HCT116 (cell line): ENCODE data around the gene FHOD3. TPM values are rescaled to one million over a fixed set of nuclear protein-coding genes. Genes with fewer than 3 reads are reported as not detected.

Source experiments
- ATAC-seq: fragments of 200-7000 bp; cut with Tn5 transposase; 2 replicates; pipeline ENCODE4 v1.9.1; 2020; ENCODE audit warnings: mild to moderate bottlenecking, moderate library complexity
- BruUV-seq: library from RNA; stranded (reverse); fragments of 400-500 nt; replicated peaks from 2 replicates; lab custom pipeline; 2021; lab: Mats Ljungman, UMichigan
- CTCF ChIA-PET: fragments of 300-600 bp; sonication (Branson Sonifier 250); formaldehyde crosslinking; loops from one replicate; lab custom pipeline; 2021; ENCODE audit warnings: antibody characterized with exemption; lab: Charles Lee
- POLR2A ChIA-PET: fragments of 300-600, 350-600 bp; sonication (Branson Sonifier 250); formaldehyde crosslinking; loops from one replicate; lab custom pipeline; 2021; ENCODE audit warnings: antibody characterized with exemption; lab: Charles Lee
- RAD21 ChIA-PET, 2 experiments: fragments of 300-600 bp; sonication (Branson Sonifier 250); formaldehyde crosslinking; loops; one replicate each; lab custom pipeline; 2023; ENCODE audit warnings: low total read pairs in 2 of 2; ENCODE audit not compliant: uncharacterized antibody in 2 of 2, unreplicated experiment in 2 of 2, low non-redundant PET in 1 of 2; lab: Charles Lee
- DNase-seq: peaks from one replicate; pipeline ENCODE4 v3.0.0-alpha.2; 2010; ENCODE audit warnings: low read depth, low spot score
- H2AFZ ChIP-seq: fragments of 200-600 bp; shearing (Covaris generic), sonication (generic); 2 replicates; pipeline ENCODE4 v1.6.1; 2017; ENCODE audit warnings: low read depth, mixed run types, mixed read lengths, antibody characterized with exemption, low read length; ENCODE audit not compliant: poor library complexity, severe bottlenecking
- H3K27ac ChIP-seq: 2 replicates; pipeline ENCODE4 v1.5.1; 2012; ENCODE audit warnings: low read depth, low read length
- H3K27me3 ChIP-seq: fragments of 200-600 bp; sonication (generic); 2 replicates; pipeline ENCODE4 v1.6.1; 2016; ENCODE audit warnings: mixed run types, low read length, mixed read lengths; ENCODE audit not compliant: insufficient read depth
- H3K36me3 ChIP-seq, 2 experiments: fragments of 200-500 bp in 1 of 2; fragments of 200-600 bp in 1 of 2; sonication (Bioruptor generic) in 1 of 2; sonication (generic) in 1 of 2; 2 replicates each; pipeline versions ENCODE4 v1.5.1 to v1.6.1; 2014 to 2016; ENCODE audit warnings: low read length in 2 of 2, inconsistent platforms in 1 of 2, mixed read lengths in 1 of 2, mixed run types in 1 of 2; ENCODE audit not compliant: insufficient read depth in 2 of 2, control insufficient read depth in 1 of 2
- H3K4me1 ChIP-seq, 2 experiments: fragments of 200-600 bp in 1 of 2; sonication (generic) in 1 of 2; 2 replicates each; pipeline versions ENCODE4 v1.5.1 to v1.6.1; 2012 to 2017; ENCODE audit warnings: low read length in 2 of 2, inconsistent platforms in 1 of 2, mild to moderate bottlenecking in 1 of 2, mixed read lengths in 1 of 2, mixed run types in 1 of 2, moderate library complexity in 1 of 2; ENCODE audit not compliant: insufficient read depth in 2 of 2, control insufficient read depth in 1 of 2
- H3K4me2 ChIP-seq: fragments of 200-600 bp; sonication (generic); 2 replicates; pipeline ENCODE4 v1.6.1; 2017; ENCODE audit warnings: mixed run types, low read length, mixed read lengths
- H3K4me3 ChIP-seq, 2 experiments: fragments of 200-600 bp in 1 of 2; sonication (generic) in 1 of 2; replicated peaks in 1 of 2; 2 replicates each; pipeline ENCODE4 v1.5.1; 2011 to 2016; ENCODE audit warnings: low read length in 2 of 2, control low read depth in 1 of 2, low read depth in 1 of 2, mild to moderate bottlenecking in 1 of 2, mixed read lengths in 1 of 2, mixed run types in 1 of 2
- H3K79me2 ChIP-seq: fragments of 200-600 bp; sonication (generic); 2 replicates; pipeline ENCODE4 v1.6.1; 2017; ENCODE audit warnings: mild to moderate bottlenecking, mixed run types, low read length, moderate library complexity, mixed read lengths; ENCODE audit not compliant: insufficient read depth
- H3K9ac ChIP-seq: fragments of 200-600 bp; sonication (generic); 2 replicates; pipeline ENCODE4 v1.6.1; 2016; ENCODE audit warnings: low read length, mixed read lengths
- H3K9me2 ChIP-seq: fragments of 200-600 bp; sonication (generic), shearing (Covaris generic); 2 replicates; pipeline ENCODE4 v1.6.1; 2017; ENCODE audit warnings: mixed run types, mild to moderate bottlenecking, moderate library complexity; ENCODE audit not compliant: insufficient read depth
- H3K9me3 ChIP-seq, 2 experiments: fragments of 200-500 bp in 1 of 2; fragments of 200-600 bp in 1 of 2; sonication (Bioruptor generic) in 1 of 2; sonication (generic) in 1 of 2; 2 replicates each; pipeline ENCODE4 v1.6.1; 2014 to 2017; ENCODE audit warnings: low read length in 2 of 2, mixed read lengths in 2 of 2, inconsistent platforms in 1 of 2, low read depth in 1 of 2, mild to moderate bottlenecking in 1 of 2, mixed run types in 1 of 2, moderate library complexity in 1 of 2; ENCODE audit not compliant: control insufficient read depth in 1 of 2, insufficient read depth in 1 of 2
- H4K20me1 ChIP-seq: fragments of 200-600 bp; sonication (generic), shearing (Covaris generic); 2 replicates; pipeline ENCODE4 v1.6.1; 2017; ENCODE audit warnings: mixed run types, mild to moderate bottlenecking, moderate library complexity; ENCODE audit not compliant: insufficient read depth
- ATF3 ChIP-seq: IDR thresholded peaks from 2 replicates; pipeline ENCODE4 v1.6.1; 2012
- CBX3 ChIP-seq: IDR thresholded peaks from 2 replicates; pipeline ENCODE4 v1.6.1; 2012; ENCODE audit warnings: low read depth
- CEBPB ChIP-seq: IDR thresholded peaks from 2 replicates; pipeline ENCODE4 v1.6.1; 2012; ENCODE audit warnings: low read depth
- CTCF ChIP-seq, 3 experiments: fragments of 200-600 bp in 1 of 3; sonication (generic) in 1 of 3; IDR thresholded peaks in 2 of 3; conservative IDR thresholded peaks in 1 of 3; 2 replicates each; pipeline ENCODE4 v1.5.1; 2012 to 2017; ENCODE audit warnings: low read depth in 2 of 3, low read length in 2 of 3, antibody characterized with exemption in 1 of 3, borderline replicate concordance in 1 of 3, control low read depth in 1 of 3, mild to moderate bottlenecking in 1 of 3, mixed read lengths in 1 of 3, mixed run types in 1 of 3, moderate library complexity in 1 of 3; ENCODE audit not compliant: insufficient read depth in 1 of 3
- EGR1 ChIP-seq: IDR thresholded peaks from 2 replicates; pipeline ENCODE4 v1.6.1; 2012; ENCODE audit warnings: low read depth
- ELF1 ChIP-seq: IDR thresholded peaks from 2 replicates; pipeline ENCODE4 v1.6.1; 2012; ENCODE audit warnings: low read depth, borderline replicate concordance
- EZH2phosphoT487 ChIP-seq: fragments of 200-600 bp; IDR thresholded peaks from 2 replicates; pipeline ENCODE4 v1.6.1; 2018; ENCODE audit warnings: antibody characterized with exemption, borderline replicate concordance
- FOSL1 ChIP-seq: IDR thresholded peaks from 2 replicates; pipeline ENCODE4 v1.6.1; 2012; ENCODE audit warnings: low read depth
- JUND ChIP-seq: IDR thresholded peaks from 2 replicates; pipeline ENCODE4 v1.6.1; 2012
- MAX ChIP-seq: IDR thresholded peaks from 2 replicates; pipeline ENCODE4 v1.6.1; 2012
- POLR2A ChIP-seq: IDR thresholded peaks from 2 replicates; pipeline ENCODE4 v1.7.0; 2011; ENCODE audit warnings: borderline replicate concordance; ENCODE audit not compliant: insufficient read depth, insufficient read length; ENCODE audit errors: extremely low read depth
- POLR2AphosphoS5 ChIP-seq: IDR thresholded peaks from 2 replicates; pipeline ENCODE4 v1.6.1; 2011; ENCODE audit warnings: mild to moderate bottlenecking, low read depth, low read length, moderate library complexity
- REST ChIP-seq: IDR thresholded peaks from 2 replicates; pipeline ENCODE4 v1.6.1; 2012; ENCODE audit warnings: low read depth
- SP1 ChIP-seq: IDR thresholded peaks from 2 replicates; pipeline ENCODE4 v1.6.1; 2012; ENCODE audit warnings: low read depth
- SRF ChIP-seq: IDR thresholded peaks from 2 replicates; pipeline ENCODE4 v1.6.1; 2012; ENCODE audit warnings: low read depth
- TCF7L2 ChIP-seq: IDR thresholded peaks from 2 replicates; pipeline ENCODE4 v1.7.0; 2011; ENCODE audit warnings: borderline replicate concordance, inconsistent platforms; ENCODE audit not compliant: insufficient read depth, insufficient read length; ENCODE audit errors: extremely low read depth
- YY1 ChIP-seq: IDR thresholded peaks from 2 replicates; pipeline ENCODE4 v1.6.1; 2011; ENCODE audit warnings: low read length, low read depth, moderate library complexity, mild to moderate bottlenecking; ENCODE audit not compliant: insufficient replicate concordance; ENCODE audit errors: extremely low read depth
- ZBTB33 ChIP-seq: IDR thresholded peaks from 2 replicates; pipeline ENCODE4 v1.6.1; 2011; ENCODE audit warnings: mild to moderate bottlenecking, low read length, moderate library complexity; ENCODE audit not compliant: insufficient replicate concordance; ENCODE audit errors: extremely low read depth
- ZFX ChIP-seq: fragments of 450-650 bp; IDR thresholded peaks from 2 replicates; pipeline ENCODE4 v1.6.1; 2017
- ZNF274 ChIP-seq: fragments of 200-500 bp; sonication (Bioruptor generic); IDR thresholded peaks from 2 replicates; pipeline ENCODE4 v1.6.1; 2014; ENCODE audit warnings: mild to moderate bottlenecking, low read depth, low read length, inconsistent platforms
- intact Hi-C: fragments of 100-400 bp; cut with micrococcal nuclease; formaldehyde crosslinking; loops from 2 replicates; pipeline ENCODE4 v1.10.0; 2022
- total RNA-seq: library from RNA; stranded (reverse); gene quantifications from one replicate; pipeline ENCODE4 v1.2.1, GENCODE V29; 2021; ENCODE audit not compliant: unreplicated experiment

The FHOD3 gene
- total RNA-seq, 1 experiment from 2014 or later, result 4.0 TPM

- no peaks in the 10 kb centered on the region for H3K9me3 ChIP-seq
- H3K4me2 ChIP-seq, result no peak overlapping the region
- no peak overlapping the region for H3K27ac ChIP-seq
- ChIA-PET RAD21 (no interaction called here), CTCF (no interaction called here), POLR2A (no interaction called here)
- DNase-seq, result no peak
- no peak overlapping the region for H2AFZ ChIP-seq
- H3K4me3 ChIP-seq, result no peak overlapping the region
- no peaks in the 10 kb centered on the region for H4K20me1 ChIP-seq
- no TSS peak for BruUV-seq
- ATAC-seq, result no peak
- H3K79me2 ChIP-seq, result no peaks in the 10 kb centered on the region
- no peaks in the 10 kb centered on the region for H3K9me2 ChIP-seq
- no peaks in the 10 kb centered on the region for H3K36me3 ChIP-seq
- no peak overlapping the region for H3K9ac ChIP-seq
- H3K4me1 ChIP-seq, result peaks cover 0 to 6% of the 10 kb centered on the region in 2 experiments; a peak in 1 of 4 replicates
- TF ChIP-seq ZFX (no peak), ELF1 (no peak), POLR2A (no peak), MAX (no peak), POLR2AphosphoS5 (no peak), REST (no peak), FOSL1 (no peak), EZH2phosphoT487 (no peak), CEBPB (no peak), ZBTB33 (no peak), SRF (no peak), TCF7L2 (no peak), CBX3 (no peak), EGR1 (no peak), SP1 (no peak), CTCF (IDR thresholded peaks at IDR 0.05 in 2 of 3, conservative IDR thresholded peaks at IDR 0.05 in 1 of 3; ENCODE audit: borderline replicate concordance in 1 of 3, insufficient read depth in 1 of 3, low read depth in 2 of 3, low read length in 2 of 3) (no peak), JUND (no peak), ZNF274 (no peak), ATF3 (no peak), YY1 (no peak)
- H3K27me3 ChIP-seq, result peaks cover 19% of the 10 kb centered on the region
- intact Hi-C loops, result no loop called here
Measured at GRCh38 chr18:36301884-36302283, 4.4 kb downstream of the FHOD3 start.
